Parathyroid adenoma (tissue), 2 donors: Measurements from ENCODE around the gene POLR3K.
"Not testable (repeated sequence)": the region's sequence is repeated elsewhere in the genome, so short reads cannot be mapped to it uniquely, and the experiment has no call there.

Experiments
- H2AFZ ChIP-seq: fragments of 300-600 bp; sonication (generic); one replicate; pipeline ENCODE4 v1.7.0; 2017; ENCODE audit warnings: antibody characterized with exemption, mild to moderate bottlenecking
- H3K27ac ChIP-seq: fragments of 300-600 bp; sonication (generic); one replicate; pipeline ENCODE4 v1.7.0; 2017
- H3K27me3 ChIP-seq: fragments of 300-600 bp; sonication (generic); one replicate; pipeline ENCODE4 v1.7.0; 2017; ENCODE audit warnings: low read length; ENCODE audit not compliant: control insufficient read depth, insufficient read depth
- H3K36me3 ChIP-seq: fragments of 300-600 bp; sonication (generic); one replicate; pipeline ENCODE4 v1.7.0; 2017; ENCODE audit warnings: low read length; ENCODE audit not compliant: control insufficient read depth, insufficient read depth
- H3K4me1 ChIP-seq: fragments of 300-600 bp; sonication (generic); one replicate; pipeline ENCODE4 v1.7.0; 2017; ENCODE audit warnings: control low read depth
- H3K4me2 ChIP-seq: fragments of 300-600 bp; sonication (generic); one replicate; pipeline ENCODE4 v1.7.0; 2017; ENCODE audit warnings: low read length
- H3K4me3 ChIP-seq: fragments of 300-600 bp; sonication (generic); one replicate; pipeline ENCODE4 v1.7.0; 2017; ENCODE audit warnings: low read depth, low read length
- H3K79me2 ChIP-seq: fragments of 300-600 bp; sonication (generic); one replicate; pipeline ENCODE4 v1.7.0; 2017; ENCODE audit warnings: control low read depth
- H3K9ac ChIP-seq: fragments of 300-600 bp; sonication (generic); one replicate; pipeline ENCODE4 v1.7.0; 2017; ENCODE audit warnings: mild to moderate bottlenecking
- H3K9me3 ChIP-seq: fragments of 300-600 bp; sonication (generic); one replicate; pipeline ENCODE4 v1.7.0; 2017; ENCODE audit warnings: low read length; ENCODE audit not compliant: control insufficient read depth
- TF ChIP-seq, protein P1 (sequence below): fragments of 300-600 bp; sonication (generic); IDR thresholded peaks from one replicate; pipeline ENCODE4 v1.7.0; 2017; ENCODE audit warnings: antibody characterized with exemption, mild to moderate bottlenecking
- donor health status: primary hyperparathyroidism.

The POLR3K gene

DNA sequence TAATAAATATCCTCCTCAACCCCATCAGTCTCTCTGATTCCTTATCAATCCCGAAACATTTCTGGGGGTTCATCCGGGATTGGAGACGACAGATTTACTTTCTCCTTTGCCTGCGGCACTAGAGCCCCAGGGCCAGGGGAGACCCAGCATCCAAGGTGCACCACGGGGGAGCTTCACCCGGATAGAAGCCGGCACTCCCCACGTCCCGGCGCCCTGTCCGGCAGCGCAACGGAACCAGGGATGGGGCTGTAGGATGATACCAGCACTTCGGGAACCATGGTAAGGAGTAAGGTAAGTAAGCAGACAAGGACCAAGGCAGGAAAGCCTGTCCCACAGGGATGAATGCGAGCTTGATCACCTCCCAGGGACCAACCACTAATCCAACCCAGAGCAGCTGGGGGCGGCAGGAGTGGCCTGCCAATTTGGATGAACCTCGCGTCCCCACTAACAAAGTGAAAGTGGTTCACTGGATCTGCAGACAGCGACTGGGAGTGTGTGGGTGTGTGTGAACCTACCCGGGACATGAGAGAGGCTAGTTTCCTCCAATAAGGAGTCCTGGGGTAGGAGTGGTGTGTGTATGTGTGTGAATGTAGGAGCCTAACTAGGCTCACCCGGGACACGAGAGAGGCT is 11.9 kb downstream of the POLR3K start:
- Histone ChIP-seq H3K4me1 (no peaks in the 10 kb centered on the region), H3K4me2 (no peak overlapping the region), H3K27me3 (no peaks in the 10 kb centered on the region), H3K36me3 (no peaks in the 10 kb centered on the region), H3K9me3 (no peaks in the 10 kb centered on the region), H3K4me3 (no peak overlapping the region), H2AFZ (no peak overlapping the region), H3K79me2 (no peaks in the 10 kb centered on the region), H3K9ac (no peak overlapping the region), H3K27ac (no peak overlapping the region)
- TF ChIP-seq, protein P1, sequence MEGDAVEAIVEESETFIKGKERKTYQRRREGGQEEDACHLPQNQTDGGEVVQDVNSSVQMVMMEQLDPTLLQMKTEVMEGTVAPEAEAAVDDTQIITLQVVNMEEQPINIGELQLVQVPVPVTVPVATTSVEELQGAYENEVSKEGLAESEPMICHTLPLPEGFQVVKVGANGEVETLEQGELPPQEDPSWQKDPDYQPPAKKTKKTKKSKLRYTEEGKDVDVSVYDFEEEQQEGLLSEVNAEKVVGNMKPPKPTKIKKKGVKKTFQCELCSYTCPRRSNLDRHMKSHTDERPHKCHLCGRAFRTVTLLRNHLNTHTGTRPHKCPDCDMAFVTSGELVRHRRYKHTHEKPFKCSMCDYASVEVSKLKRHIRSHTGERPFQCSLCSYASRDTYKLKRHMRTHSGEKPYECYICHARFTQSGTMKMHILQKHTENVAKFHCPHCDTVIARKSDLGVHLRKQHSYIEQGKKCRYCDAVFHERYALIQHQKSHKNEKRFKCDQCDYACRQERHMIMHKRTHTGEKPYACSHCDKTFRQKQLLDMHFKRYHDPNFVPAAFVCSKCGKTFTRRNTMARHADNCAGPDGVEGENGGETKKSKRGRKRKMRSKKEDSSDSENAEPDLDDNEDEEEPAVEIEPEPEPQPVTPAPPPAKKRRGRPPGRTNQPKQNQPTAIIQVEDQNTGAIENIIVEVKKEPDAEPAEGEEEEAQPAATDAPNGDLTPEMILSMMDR, result no peak

DNA sequence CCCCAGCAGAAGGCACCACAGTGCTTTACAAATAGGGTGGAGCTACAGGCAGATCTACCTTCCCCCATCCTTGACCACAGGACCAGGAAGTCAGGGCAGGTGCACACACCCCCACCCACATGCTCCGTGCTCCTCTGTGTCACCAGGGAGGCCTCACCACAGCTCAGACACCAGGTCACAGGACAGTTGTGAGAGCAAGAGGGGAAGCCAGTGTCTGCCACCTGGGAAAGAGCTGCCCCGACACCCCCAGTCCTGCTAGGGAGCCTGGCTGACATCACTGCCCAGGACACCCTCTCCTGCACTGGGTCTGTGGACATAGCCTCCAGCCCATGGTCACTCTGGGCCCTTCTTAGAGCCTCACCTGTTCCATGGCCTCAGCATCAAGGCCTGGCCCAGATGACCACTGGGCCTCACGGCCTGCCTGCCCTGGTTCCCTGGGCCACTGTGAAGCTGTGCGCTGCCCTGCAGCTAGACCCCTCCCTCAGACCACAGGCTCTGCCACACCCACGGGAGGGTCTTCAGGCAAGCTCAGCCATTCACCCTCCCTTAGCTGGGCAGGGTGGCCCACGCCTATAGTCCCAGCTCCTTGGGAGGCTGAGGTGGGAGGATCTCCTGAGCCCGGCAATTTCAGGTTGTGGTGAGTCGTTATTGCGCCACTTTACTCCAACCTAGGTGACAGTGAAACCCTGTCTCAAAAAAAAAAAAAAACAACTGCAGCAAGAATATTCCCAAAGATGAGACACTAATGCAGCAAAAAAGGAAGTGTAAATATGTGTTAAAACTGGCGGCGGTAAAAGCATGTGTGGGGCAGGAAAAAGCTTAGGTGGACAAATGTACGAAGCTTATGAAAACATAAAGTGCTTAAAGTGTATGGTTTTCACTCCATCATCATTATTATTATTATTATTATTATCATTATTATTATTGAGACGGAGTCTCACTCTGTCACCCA is 14.2 kb downstream of the POLR3K start:
- Histone ChIP-seq H3K9me3 (no peaks in the 10 kb centered on the region), H3K4me1 (no peaks in the 10 kb centered on the region), H3K79me2 (no peaks in the 10 kb centered on the region), H3K4me3 (no peak overlapping the region), H2AFZ (no peak overlapping the region), H3K9ac (no peak overlapping the region), H3K36me3 (no peaks in the 10 kb centered on the region), H3K27me3 (no peaks in the 10 kb centered on the region), H3K27ac (no peak overlapping the region), H3K4me2 (no peak overlapping the region)
- TF ChIP-seq, protein P1, result no peak

- not testable (repeated sequence) for H3K27ac ChIP-seq, H3K4me1 ChIP-seq, H2AFZ ChIP-seq, H3K79me2 ChIP-seq, H3K9me3 ChIP-seq, H3K36me3 ChIP-seq, H3K4me2 ChIP-seq, H3K4me3 ChIP-seq, H3K9ac ChIP-seq, H3K27me3 ChIP-seq
Measured at GRCh38 chr16:38206-38605, 15.2 kb downstream of the POLR3K start.

DNA sequence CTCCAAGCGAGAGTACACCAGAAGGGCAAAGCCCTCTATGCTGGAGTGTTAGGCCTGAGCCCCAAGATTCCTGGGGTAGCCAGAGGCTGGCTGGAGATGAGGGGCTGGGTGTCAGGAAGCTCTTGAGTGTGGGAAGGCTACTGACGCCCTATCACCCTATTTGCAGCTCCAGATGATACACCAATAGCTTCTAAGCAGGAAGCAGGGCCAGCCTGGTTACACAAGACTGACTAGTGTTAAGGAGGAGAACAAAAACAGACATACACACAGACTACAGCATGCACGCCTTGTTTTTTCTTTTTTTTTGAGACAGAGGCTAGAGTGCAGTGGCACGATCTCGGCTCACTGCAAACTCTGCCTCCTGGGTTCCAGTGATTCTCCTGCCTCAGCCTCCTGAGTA is 15.9 kb downstream of the POLR3K start:
- Histone ChIP-seq H3K27me3 (no peaks in the 10 kb centered on the region), H3K4me2 (no peak overlapping the region), H3K4me3 (no peak overlapping the region), H3K79me2 (no peaks in the 10 kb centered on the region), H3K9me3 (no peaks in the 10 kb centered on the region), H3K27ac (no peak overlapping the region), H3K9ac (no peak overlapping the region), H2AFZ (no peak overlapping the region), H3K4me1 (no peaks in the 10 kb centered on the region), H3K36me3 (no peaks in the 10 kb centered on the region)
- TF ChIP-seq, protein P1, result no peak

DNA sequence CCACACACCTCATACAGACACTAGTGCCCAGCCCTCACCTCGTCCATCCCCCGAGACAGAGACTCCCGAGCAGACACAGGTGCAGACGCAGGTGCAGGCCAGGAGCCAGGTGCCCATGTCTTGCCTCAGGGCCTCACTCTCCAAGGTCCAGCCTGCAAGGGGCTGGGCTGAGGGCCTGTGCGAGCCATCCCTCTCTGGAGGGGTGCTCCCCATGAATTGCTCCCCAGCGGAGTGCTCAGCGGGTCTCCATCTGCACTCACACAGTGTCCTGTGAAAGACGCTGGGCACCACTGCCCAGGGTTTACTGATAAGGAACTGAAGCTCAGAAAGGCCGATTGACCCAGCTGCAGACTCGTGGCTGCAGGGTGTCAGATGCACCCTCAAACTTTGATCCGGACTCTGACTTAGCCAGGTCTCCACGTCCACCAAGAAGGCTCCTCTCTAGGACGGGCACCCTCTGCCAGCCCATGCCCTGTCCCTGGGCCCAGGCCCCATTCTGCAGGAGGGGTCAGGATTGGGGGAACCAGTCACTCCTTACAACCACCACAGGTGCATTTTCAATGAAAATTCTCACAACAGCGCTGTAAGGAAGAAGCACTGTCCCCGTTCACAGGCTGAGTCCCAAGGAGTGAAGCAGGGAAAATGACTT is 16.9 kb downstream of the POLR3K start:
- H3K4me1 ChIP-seq, result no peaks in the 10 kb centered on the region
- TF ChIP-seq, protein P1, result no peak
- H3K9me3 ChIP-seq, result no peaks in the 10 kb centered on the region
- H3K4me2 ChIP-seq, result no peak overlapping the region
- H2AFZ ChIP-seq, result no peak overlapping the region
- no peaks in the 10 kb centered on the region for H3K36me3 ChIP-seq
- no peak overlapping the region for H3K27ac ChIP-seq
- H3K9ac ChIP-seq, result no peak overlapping the region
- H3K4me3 ChIP-seq, result no peak overlapping the region
- no peaks in the 10 kb centered on the region for H3K79me2 ChIP-seq
- no peaks in the 10 kb centered on the region for H3K27me3 ChIP-seq
